Neural progenitor cell (in vitro differentiated cells): ENCODE measurements around the gene UGT1A1.

Experiments
- CTCF ChIP-seq: fragments of 200-600 bp; sonication (generic); IDR thresholded peaks from 2 replicates; pipeline ENCODE4 v1.5.1; 2017; ENCODE audit warnings: antibody characterized with exemption, mild to moderate bottlenecking
- EZH2 ChIP-seq: fragments of 200-600 bp; sonication (generic); IDR thresholded peaks from 2 replicates; pipeline ENCODE4 v1.6.1; 2017; ENCODE audit warnings: antibody characterized with exemption, mild to moderate bottlenecking, moderate library complexity
- EZH2phosphoT487 ChIP-seq: fragments of 200-600 bp; sonication (generic); IDR thresholded peaks from 2 replicates; pipeline ENCODE4 v1.6.1; 2017; ENCODE audit warnings: antibody characterized with exemption

- TF ChIP-seq CTCF (no peak), EZH2phosphoT487 (no peak), EZH2 (no peak)
Observed at GRCh38 chr2:233813236-233814055, 53.4 kb downstream of the UGT1A1 start.
